Astrocyte (in vitro differentiated cells and primary cell): ENCODE results near the gene ZFP69B. TPM values are rescaled to one million over a fixed set of nuclear protein-coding genes. Genes with fewer than 3 reads are reported as not detected.

Source experiments
- DNase-seq: peaks from one replicate; pipeline ENCODE4 v3.0.0-alpha.2; 2010; ENCODE audit warnings: low read depth
- FAIRE-seq: peaks from 2 replicates; lab custom pipeline; 2011; peaks lifted over from hg19 to GRCh38; lab: Jason Lieb, UNC
- H2AFZ ChIP-seq: 2 replicates; pipeline ENCODE4 v1.6.0; 2012; ENCODE audit warnings: low read depth, low read length, inconsistent platforms
- H3K27ac ChIP-seq: 2 replicates; pipeline ENCODE4 v1.5.1; 2011; ENCODE audit warnings: low read depth, low read length, inconsistent platforms
- H3K27me3 ChIP-seq: 2 replicates; pipeline ENCODE4 v1.6.0; 2011; ENCODE audit warnings: low read length, inconsistent platforms; ENCODE audit not compliant: insufficient read depth
- H3K36me3 ChIP-seq: 2 replicates; pipeline ENCODE4 v1.5.1; 2011; ENCODE audit warnings: low read length, inconsistent platforms; ENCODE audit not compliant: insufficient read depth
- H3K4me1 ChIP-seq: 2 replicates; pipeline ENCODE4 v1.5.1; 2011; ENCODE audit warnings: low read length, inconsistent platforms; ENCODE audit not compliant: insufficient read depth
- H3K4me2 ChIP-seq: 2 replicates; pipeline ENCODE4 v1.6.0; 2012; ENCODE audit warnings: low read length, inconsistent platforms
- H3K4me3 ChIP-seq: 2 replicates; pipeline ENCODE4 v1.5.1; 2011; ENCODE audit warnings: low read depth, mild to moderate bottlenecking, low read length, inconsistent platforms; ENCODE audit not compliant: insufficient read depth
- H3K79me2 ChIP-seq: 2 replicates; pipeline ENCODE4 v1.6.0; 2012; ENCODE audit warnings: mild to moderate bottlenecking, low read length, inconsistent platforms; ENCODE audit not compliant: insufficient read depth
- H3K9ac ChIP-seq: 2 replicates; pipeline ENCODE4 v1.6.0; 2012; ENCODE audit warnings: mild to moderate bottlenecking, low read length, inconsistent platforms
- H3K9me3 ChIP-seq: 2 replicates; pipeline ENCODE4 v1.5.1; 2012; ENCODE audit warnings: low read depth, mild to moderate bottlenecking, low read length, inconsistent platforms; ENCODE audit not compliant: insufficient read depth
- H4K20me1 ChIP-seq: 2 replicates; pipeline ENCODE4 v1.6.0; 2012; ENCODE audit warnings: low read length, inconsistent platforms; ENCODE audit not compliant: insufficient read depth
- H3K27ac Mint-ChIP-seq: one replicate; pipeline ENCODE4 v1.8.0; 2021; ENCODE audit warnings: mild to moderate bottlenecking, mixed read lengths; ENCODE audit not compliant: unreplicated experiment
- H3K27me3 Mint-ChIP-seq: one replicate; pipeline ENCODE4 v1.8.0; 2021; ENCODE audit warnings: low read depth, mixed read lengths; ENCODE audit not compliant: unreplicated experiment
- H3K36me3 Mint-ChIP-seq: one replicate; pipeline ENCODE4 v1.8.0; 2021; ENCODE audit warnings: low read depth, mixed read lengths; ENCODE audit not compliant: unreplicated experiment
- H3K4me1 Mint-ChIP-seq: one replicate; pipeline ENCODE4 v1.8.0; 2021; ENCODE audit warnings: low read depth, mixed read lengths; ENCODE audit not compliant: unreplicated experiment
- H3K4me3 Mint-ChIP-seq: one replicate; pipeline ENCODE4 v1.8.0; 2021; ENCODE audit warnings: mild to moderate bottlenecking, moderate library complexity, mixed read lengths; ENCODE audit not compliant: unreplicated experiment
- H3K9me3 Mint-ChIP-seq: one replicate; pipeline ENCODE4 v1.8.0; 2021; ENCODE audit warnings: mild to moderate bottlenecking, mixed read lengths; ENCODE audit not compliant: unreplicated experiment
- CTCF ChIP-seq: IDR thresholded peaks from 2 replicates; pipeline ENCODE4 v1.5.1; 2011; ENCODE audit warnings: low read depth, mild to moderate bottlenecking, inconsistent platforms, low read length, moderate library complexity; ENCODE audit not compliant: insufficient read depth
- EZH2 ChIP-seq: IDR thresholded peaks from 2 replicates; pipeline ENCODE4 v1.6.1; 2012; ENCODE audit warnings: mild to moderate bottlenecking, low read length, inconsistent platforms; ENCODE audit not compliant: insufficient read depth
- total RNA-seq: library from RNA; stranded (reverse); gene quantifications from 2 replicates; pipeline ENCODE4 v1.2.1, GENCODE V29; 2021

The ZFP69B gene
- total RNA-seq, 1 donor from 2014 or later, result 5.4 TPM

GRCh38 chr1:40508375-40509341 is 58.4 kb downstream of the ZFP69B start, which contains the start of gene EXO5:
Gene EXO5, plus strand, starts transcription at chr1:40508767. Its CDS starts 5,778 bp downstream, at chr1:40514545.
- peak within 1 kb of the TSS; percentile 87 for H3K4me3 Mint-ChIP-seq
- H3K27ac Mint-ChIP-seq, result peak within 1 kb of the TSS; percentile 77
- peaks cover 5% of the 10 kb centered on the region for H3K4me1 Mint-ChIP-seq

More at GRCh38 chr1:40508375-40509341, 58.4 kb downstream of the ZFP69B start, which contains the start of gene EXO5:
- TF ChIP-seq CTCF, result no peak
- no peak for TF ChIP-seq EZH2
- H3K4me2 ChIP-seq, result peak within 1 kb of the TSS; percentile 99
- peak within 1 kb of the TSS; percentile 99 for H2AFZ ChIP-seq
- peak within 1 kb of the TSS; percentile 92 for H3K4me3 ChIP-seq
- H3K9me3 ChIP-seq, result no peaks in the 10 kb centered on the region
- peaks cover 19% of the 10 kb centered on the region for H3K36me3 Mint-ChIP-seq
- H3K9me3 Mint-ChIP-seq, result peaks cover 30% of the 10 kb centered on the region
- H3K9ac ChIP-seq, result peak within 1 kb of the TSS; percentile 89
- H4K20me1 ChIP-seq, result no peaks in the 10 kb centered on the region
- H3K27me3 Mint-ChIP-seq, result no peaks in the 10 kb centered on the region
- no peaks in the 10 kb centered on the region for H3K27me3 ChIP-seq
- peaks cover 23% of the 10 kb centered on the region for H3K79me2 ChIP-seq
- FAIRE-seq, result no peak
- peak; percentile 70 for DNase-seq
- H3K27ac ChIP-seq, result peak within 1 kb of the TSS; percentile 62
- H3K36me3 ChIP-seq, result no peaks in the 10 kb centered on the region
- peaks cover 6% of the 10 kb centered on the region for H3K4me1 ChIP-seq

Other genes starting within 250 kb of the ZFP69B start
- not detected in 2 replicates for gene TMCO2, start 202.5 kb upstream of the ZFP69B start, total RNA-seq
- gene ZMPSTE24, start 192.2 kb upstream of the ZFP69B start, total RNA-seq, result 62.4 and 62.5 TPM in 2 replicates
- gene COL9A2, start 133.2 kb upstream of the ZFP69B start, total RNA-seq, result 1.5 and 2.1 TPM in 2 replicates
- 16.8 and 18.3 TPM in 2 replicates for gene SMAP2, start 76.7 kb upstream of the ZFP69B start, total RNA-seq
- 1.4 and 1.8 TPM in 2 replicates for gene ZFP69, start 26.8 kb downstream of the ZFP69B start, total RNA-seq
- 6.5 and 6.8 TPM in 2 replicates for gene EXO5, start 58.3 kb downstream of the ZFP69B start, total RNA-seq
- gene ZNF684, start 81.2 kb downstream of the ZFP69B start, total RNA-seq, result 3.9 and 5.8 TPM in 2 replicates
- 4.3 and 4.9 TPM in 2 replicates for gene RIMS3, start 215.2 kb downstream of the ZFP69B start, total RNA-seq
- gene NFYC, start 241.2 kb downstream of the ZFP69B start, total RNA-seq, result 48.4 and 51.1 TPM in 2 replicates